Measurements from ENCODE around the gene COPZ2.

COPZ2 gene

GRCh38 chr17:47980541-47980940, 57.1 kb downstream of the COPZ2 start:
- no peak for TF ChIP-seq CTCF (IDR thresholded peaks at IDR 0.05; ENCODE audit: insufficient read depth, low read length, missing control alignments)
- ChIA-PET CTCF (interaction anchor here (0.6 to 22.1 kb wide), 5 partner anchors 10 to 281 kb away, joined by 3 to 600 read pairs (median 5); partner anchors contain the start of gene CDK5RAP3), POLR2A (interaction anchor here (1.4 to 1.8 kb wide), 2 partner anchors 9 to 45 kb away, joined by 4 to 5 read pairs; partner anchors contain the start of gene CDK5RAP3)
- DNase-seq (ENCODE audit: low read depth, low spot score), result no peak
- no peak overlapping the region for H3K4me3 ChIP-seq (ENCODE audit: low read depth, low read length)

- CTCF ChIA-PET, result interaction anchor here (0.7 to 22.1 kb wide), 39 partner anchors 8 to 635 kb away, joined by 3 to 600 read pairs (median 4); partner anchors contain the start of genes CDK5RAP3 and PRR15L
- POLR2A ChIA-PET, result interaction anchor here (0.6 kb wide), 1 partner anchor 147 kb away, joined by 3 read pairs; the partner anchor contains the start of gene MRPL10
- no peak for DNase-seq (ENCODE audit: low read depth, low spot score)
These were observed 59.3 kb downstream of the COPZ2 start for GRCh38 chr17:47978324-47978723.

More at GRCh38 chr17:47978324-47978723, 59.3 kb downstream of the COPZ2 start:
- H3K4me3 ChIP-seq (ENCODE audit: low read depth, low read length), result no peak overlapping the region
- TF ChIP-seq CTCF (IDR thresholded peaks at IDR 0.05; ENCODE audit: insufficient read depth, low read length, missing control alignments), result peak; percentile 74

Measured in AG04449 (cell line).